ENCODE results near the gene TLCD5.

Gene TLCD5

GRCh38 chr11:120285256-120285655, 39.8 kb upstream of the TLCD5 start:
- no peak for DNase-seq (ENCODE audit: extremely low read depth, low read depth)
- no peak for TF ChIP-seq CTCF (IDR thresholded peaks at IDR 0.05; ENCODE audit: low read depth, low read length, missing control alignments)
- H3K4me3 ChIP-seq (replicated peaks; ENCODE audit: low read depth, low read length), result no peak overlapping the region

- no peak for TF ChIP-seq CTCF (IDR thresholded peaks at IDR 0.05; ENCODE audit: low read depth, low read length, missing control alignments)
- no peak overlapping the region for H3K4me3 ChIP-seq (replicated peaks; ENCODE audit: low read depth, low read length)
- no peak for DNase-seq (ENCODE audit: extremely low read depth, low read depth)
Measured at GRCh38 chr11:120288021-120288420, 37.1 kb upstream of the TLCD5 start.

DNA sequence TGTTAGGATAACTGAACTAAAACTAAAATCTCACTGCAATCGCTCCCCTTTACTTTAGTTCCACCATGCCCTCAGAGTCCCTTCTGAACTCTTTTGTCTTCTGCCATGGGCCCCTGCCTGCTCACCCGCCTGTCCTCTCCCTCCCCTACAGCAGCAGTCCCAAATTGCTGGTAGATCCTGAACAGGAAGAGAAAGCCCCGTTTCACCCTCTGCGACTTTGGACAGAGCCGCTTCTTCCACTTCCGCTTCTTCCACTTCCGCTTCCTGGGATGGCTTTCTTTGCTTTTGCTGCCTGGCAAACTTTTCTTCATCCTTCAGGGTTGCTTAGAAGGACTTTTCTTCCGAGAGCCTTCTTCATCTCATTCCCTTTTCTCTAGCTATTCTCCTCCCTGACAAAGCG, 35.7 kb upstream of the TLCD5 start:
- DNase-seq (ENCODE audit: extremely low read depth, low read depth), result no peak
- no peak for TF ChIP-seq CTCF (IDR thresholded peaks at IDR 0.05; ENCODE audit: low read depth, low read length, missing control alignments)
- H3K4me3 ChIP-seq (replicated peaks; ENCODE audit: low read depth, low read length), result no peak overlapping the region

GRCh38 chr11:120290956-120291355, 34.1 kb upstream of the TLCD5 start:
- no peak for TF ChIP-seq CTCF (IDR thresholded peaks at IDR 0.05; ENCODE audit: low read depth, low read length, missing control alignments)
- DNase-seq (ENCODE audit: extremely low read depth, low read depth), result no peak
- H3K4me3 ChIP-seq (replicated peaks; ENCODE audit: low read depth, low read length), result no peak overlapping the region

- DNase-seq (ENCODE audit: extremely low read depth, low read depth), result no peak
- no peak overlapping the region for H3K4me3 ChIP-seq (replicated peaks; ENCODE audit: low read depth, low read length)
- TF ChIP-seq CTCF (IDR thresholded peaks at IDR 0.05; ENCODE audit: low read depth, low read length, missing control alignments), result no peak
Measured at GRCh38 chr11:120293038-120293800, 31.9 kb upstream of the TLCD5 start.

GRCh38 chr11:120294096-120294495, 31.0 kb upstream of the TLCD5 start:
- no peak for DNase-seq (ENCODE audit: extremely low read depth, low read depth)
- no peak for TF ChIP-seq CTCF (IDR thresholded peaks at IDR 0.05; ENCODE audit: low read depth, low read length, missing control alignments)
- H3K4me3 ChIP-seq (replicated peaks; ENCODE audit: low read depth, low read length), result no peak overlapping the region

- TF ChIP-seq CTCF (IDR thresholded peaks at IDR 0.05; ENCODE audit: low read depth, low read length, missing control alignments), result no peak
- no peak for DNase-seq (ENCODE audit: extremely low read depth, low read depth)
Measured at GRCh38 chr11:120295099-120295498, 30.0 kb upstream of the TLCD5 start.

More at GRCh38 chr11:120295099-120295498, 30.0 kb upstream of the TLCD5 start:
- H3K4me3 ChIP-seq (replicated peaks; ENCODE audit: low read depth, low read length), result no peak overlapping the region
